ENCODE data around the gene PPM1H. TPM values are rescaled to one million over a fixed set of nuclear protein-coding genes. Genes with fewer than 3 reads are reported as not detected.

The PPM1H gene
- total and polyA plus RNA-seq, 10 of the 15 experiments (the other 5 are each of a cell fraction or from before 2014, with no cell fraction given): 0.11 to 0.83 (median 0.49) TPM

GRCh38 chr12:62767496-62767895, 167.5 kb downstream of the PPM1H start:
- ChIA-PET SMC1A (ENCODE audit: uncharacterized antibody, unreplicated experiment) (interaction anchor here (1.0 to 1.2 kb wide), 2 partner anchors 21 to 72 kb away, joined by 3 read pairs; no protein-coding TSS in a partner anchor), RAD21 (ENCODE audit: unreplicated experiment) (interaction anchor here (0.8 kb wide), 1 partner anchor 152 kb away, joined by 3 read pairs; no protein-coding TSS in a partner anchor), CTCF (interaction anchor here (0.7 to 1.7 kb wide), 5 partner anchors 12 to 193 kb away, joined by 3 to 4 read pairs (median 3); no protein-coding TSS in a partner anchor), POLR2A (no interaction called here)
- ATAC-seq: no peak
- WGBS (ENCODE audit: insufficient coverage, insufficient replicate concordance, low lambda C conversion rate, missing lambda C conversion rate): 64% methylated on average over 5 of the region's 5 CpGs
- no peak for FAIRE-seq
- Histone ChIP-seq H2AFZ (ENCODE audit: control insufficient read depth, low read depth, low read length) (no peak overlapping the region), H3K9me3 (replicated peaks; ENCODE audit: control insufficient read depth, insufficient read depth, low read length) (no peaks in the 10 kb centered on the region), H3K27me3 (replicated peaks in 1 of 2; ENCODE audit: control insufficient read depth in 2 of 2, insufficient read depth in 2 of 2, low read length in 1 of 2) (no peaks in the 10 kb centered on the region), H3K27ac (ENCODE audit: control insufficient read depth, insufficient read depth) (no peak overlapping the region), H3K79me2 (ENCODE audit: control insufficient read depth, insufficient read depth, low read length) (no peaks in the 10 kb centered on the region), H3K36me3 (ENCODE audit: control insufficient read depth in 2 of 2, insufficient read depth in 2 of 2, low read length in 1 of 2) (no peaks in the 10 kb centered on the region), H4K20me1 (ENCODE audit: control insufficient read depth, insufficient read depth) (no peaks in the 10 kb centered on the region), H3K4me1 (ENCODE audit: control insufficient read depth, insufficient read depth, low read length) (no peaks in the 10 kb centered on the region), H3K4me2 (ENCODE audit: control insufficient read depth, insufficient read depth) (no peak overlapping the region), H3K4me3 (no peak overlapping the region), H3K9ac (ENCODE audit: control insufficient read depth, insufficient read depth, low read length) (no peak overlapping the region)
- no peak for DNase-seq (ENCODE audit: low read depth, low spot score)
- no TSS peak for BruUV-seq (replicated peaks)
- intact Hi-C loops (cut with micrococcal nuclease; ENCODE audit: unreplicated experiment): no loop called here
- in situ Hi-C loops (cut with MboI): no loop called here
- TF ChIP-seq POLR2AphosphoS5 (IDR thresholded peaks at IDR 0.05; ENCODE audit: low read length) (no peak), ATF7 (IDR thresholded peaks at IDR 0.05; ENCODE audit: low read depth) (no peak), SUPT20H (IDR thresholded peaks at IDR 0.05; ENCODE audit: borderline replicate concordance, control insufficient read depth, low read depth, low read length) (no peak), PRDM15 (CRISPR knock-in tag; IDR thresholded peaks at IDR 0.05) (no peak), ZNF592 (IDR thresholded peaks at IDR 0.05) (no peak), NRF1 (conservative IDR thresholded peaks at IDR 0.05; ENCODE audit: low read depth, low read length) (no peak), MTA2 (IDR thresholded peaks at IDR 0.05; ENCODE audit: low read depth) (no peak), NFYA (IDR thresholded peaks at IDR 0.05; ENCODE audit: borderline replicate concordance, low read depth, low read length) (no peak), USF2 (IDR thresholded peaks at IDR 0.05; ENCODE audit: borderline replicate concordance, low read depth, low read length) (no peak), CBX3 (IDR thresholded peaks at IDR 0.05; ENCODE audit: borderline replicate concordance, low read depth) (no peak), RELB (IDR thresholded peaks at IDR 0.05; ENCODE audit: low read depth) (no peak), MXI1 (IDR thresholded peaks at IDR 0.05; ENCODE audit: low read depth, low read length) (no peak)

Measured in GM12878 (cell line).